ENCODE data around the gene BCAR1. TPM values are rescaled to one million over a fixed set of nuclear protein-coding genes. Genes with fewer than 3 reads are reported as not detected.

Gene BCAR1
- total RNA-seq, 2 donors from 2014 or later, result 51.1 to 181 TPM

DNA sequence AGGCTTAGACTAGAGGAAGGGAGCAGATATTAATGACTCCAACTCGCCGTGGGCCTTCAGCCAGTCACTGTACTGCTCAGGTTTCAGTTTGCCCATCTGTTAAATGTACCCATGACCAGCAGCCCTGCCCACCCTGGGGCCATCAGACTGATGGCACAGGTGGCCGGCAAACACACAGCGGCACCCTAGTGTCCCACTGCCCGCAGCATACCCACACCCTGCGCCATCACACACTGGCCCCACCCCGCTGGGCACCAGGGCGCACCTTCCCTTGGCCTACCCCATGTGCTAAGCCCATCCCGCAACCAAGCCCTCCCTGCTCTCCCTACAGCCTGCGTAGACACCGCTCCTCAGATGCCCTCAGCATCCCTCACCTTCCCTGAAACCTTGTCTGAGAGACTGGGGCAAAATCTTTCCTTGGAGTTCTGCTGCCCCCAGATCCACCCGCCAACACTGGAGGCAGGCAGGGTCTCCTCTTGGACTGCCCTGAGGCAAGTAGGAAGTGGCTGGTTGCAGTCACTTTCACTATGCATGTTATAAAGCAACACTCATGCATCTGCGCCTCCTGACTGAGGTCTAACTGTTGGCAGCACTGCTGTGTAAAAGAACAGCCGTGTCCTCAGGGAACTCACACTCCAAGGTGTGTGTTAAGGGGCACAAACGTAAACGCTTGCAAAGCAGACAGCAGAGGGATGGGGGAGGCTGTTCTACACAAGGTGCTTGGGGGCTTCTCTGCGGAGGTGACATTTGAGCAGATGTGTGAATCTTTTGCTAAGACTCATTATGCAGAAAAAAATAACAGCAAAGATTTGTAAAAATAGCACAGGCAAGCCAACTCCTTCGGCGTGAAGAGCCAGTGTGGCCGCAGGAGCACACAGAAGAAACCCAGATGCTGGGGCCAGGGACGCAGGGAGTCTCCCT is 6.7 kb upstream of the BCAR1 start:
- H3K9me3 ChIP-seq, result no peaks in the 10 kb centered on the region
- H3K36me3 ChIP-seq, result no peaks in the 10 kb centered on the region
- WGBS, result 77% methylated on average over 21 of the region's 21 CpGs
- H3K27me3 ChIP-seq (replicated peaks; ENCODE audit: insufficient read depth), result no peaks in the 10 kb centered on the region
- no peak for DNase-seq (ENCODE audit: low spot score)
- no peak overlapping the region for H3K27ac ChIP-seq
- H3K4me1 ChIP-seq (replicated peaks), result peaks cover 25% of the 10 kb centered on the region
- TF ChIP-seq POLR2A (IDR thresholded peaks at IDR 0.05) (no peak), CTCF (IDR thresholded peaks at IDR 0.05) (no peak), POLR2AphosphoS5 (IDR thresholded peaks at IDR 0.05) (no peak)
- H3K4me3 ChIP-seq, result no peak overlapping the region
- intact Hi-C loops (cut with DNase I), result no loop called here

GRCh38 chr16:75256696-75257343 is 5.4 kb upstream of the BCAR1 start:
- DNase-seq (ENCODE audit: low spot score), result no peak
- Histone ChIP-seq H3K27ac (peak overlapping the region; percentile 30 to 56), H3K36me3 (no peaks in the 10 kb centered on the region), H3K4me3 (no peak overlapping the region), H3K4me1 (replicated peaks) (peaks cover 19% of the 10 kb centered on the region), H3K9me3 (no peaks in the 10 kb centered on the region), H3K27me3 (replicated peaks; ENCODE audit: insufficient read depth) (no peaks in the 10 kb centered on the region)
- no peak for TF ChIP-seq POLR2A (IDR thresholded peaks at IDR 0.05)
- TF ChIP-seq POLR2AphosphoS5 (IDR thresholded peaks at IDR 0.05), result no peak
- 35% methylated on average over 14 of the region's 14 CpGs for WGBS
- intact Hi-C loops (cut with DNase I), result no loop called here

DNA sequence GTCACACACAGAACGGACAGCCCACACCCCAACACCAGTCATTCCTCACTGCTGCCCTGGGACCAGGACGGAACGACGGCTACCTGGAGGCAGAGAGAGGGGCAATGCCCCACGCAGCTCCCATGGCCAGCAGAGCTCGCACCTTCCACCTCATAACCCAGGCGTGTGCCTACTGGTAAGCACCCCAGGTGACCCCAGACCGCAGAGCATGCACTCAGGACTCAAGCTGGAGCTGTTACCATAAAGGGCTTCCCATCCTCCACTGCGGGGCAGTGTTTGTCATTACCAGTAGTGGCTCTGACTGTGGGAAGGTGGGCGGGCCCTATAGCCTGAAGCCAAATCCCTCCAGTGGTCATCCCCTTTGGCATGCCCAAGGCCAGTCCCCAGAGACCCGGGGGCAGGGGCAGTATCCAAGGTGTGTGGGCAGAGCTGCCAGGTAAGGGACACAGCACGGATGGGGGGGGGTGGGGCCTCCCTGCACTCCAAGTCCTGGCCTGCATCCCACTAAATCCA is 4.7 kb upstream of the BCAR1 start:
- DNase-seq (ENCODE audit: low spot score), result no peak
- Histone ChIP-seq H3K36me3 (no peaks in the 10 kb centered on the region), H3K4me3 (no peak overlapping the region), H3K4me1 (replicated peaks) (peaks cover 19% of the 10 kb centered on the region), H3K27ac (peak overlapping the region in 1 of 2 donors; percentile 56), H3K9me3 (no peaks in the 10 kb centered on the region), H3K27me3 (replicated peaks; ENCODE audit: insufficient read depth) (no peaks in the 10 kb centered on the region)
- TF ChIP-seq POLR2AphosphoS5 (IDR thresholded peaks at IDR 0.05), result no peak
- no peak for TF ChIP-seq POLR2A (IDR thresholded peaks at IDR 0.05)
- no peak for TF ChIP-seq CTCF (IDR thresholded peaks at IDR 0.05)
- intact Hi-C loops (cut with DNase I), result no loop called here
- WGBS, result 55% methylated on average over 12 of the region's 12 CpGs

GRCh38 chr16:75254359-75254837 is 3.0 kb upstream of the BCAR1 start:
- H3K27me3 ChIP-seq (replicated peaks; ENCODE audit: insufficient read depth), result no peaks in the 10 kb centered on the region
- WGBS, result 72% methylated on average over 5 of the region's 5 CpGs
- H3K27ac ChIP-seq, result no peak overlapping the region
- no peak overlapping the region for H3K4me3 ChIP-seq
- intact Hi-C loops (cut with DNase I), result loop anchor here (5.0 kb wide), 1 partner anchor 133 kb away; no protein-coding TSS in a partner anchor
- H3K9me3 ChIP-seq, result no peaks in the 10 kb centered on the region
- H3K4me1 ChIP-seq (replicated peaks), result peaks cover 24% of the 10 kb centered on the region
- no peaks in the 10 kb centered on the region for H3K36me3 ChIP-seq
- DNase-seq (ENCODE audit: low spot score), result no peak
- TF ChIP-seq POLR2A (IDR thresholded peaks at IDR 0.05), result no peak
- TF ChIP-seq POLR2AphosphoS5 (IDR thresholded peaks at IDR 0.05), result no peak
- TF ChIP-seq CTCF (IDR thresholded peaks at IDR 0.05), result no peak

Measured in prostate gland (tissue), 2 donors.